ENCODE measurements around the gene ATE1.
"Not testable (repeated sequence)": the region's sequence is repeated elsewhere in the genome, so short reads cannot be mapped to it uniquely, and the experiment has no call there.

ATE1 gene

DNA sequence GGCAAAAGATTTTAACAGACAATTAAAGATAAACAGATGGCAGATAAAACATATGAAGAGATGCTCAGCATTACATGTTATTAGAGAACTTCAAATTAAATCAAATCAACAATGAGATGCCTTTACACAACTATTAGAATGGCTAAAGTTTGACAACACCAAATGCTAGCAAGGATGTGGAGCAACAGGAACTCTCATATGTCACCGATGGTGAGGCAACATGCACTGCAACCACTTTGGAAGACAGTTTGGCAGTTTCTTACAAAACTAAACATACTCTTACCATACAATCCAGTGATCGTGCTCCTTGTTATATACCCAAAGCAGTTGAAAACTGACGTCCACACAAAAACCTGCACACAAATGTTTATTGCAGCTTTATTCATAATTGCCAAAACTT lies 13.7 kb upstream of the ATE1 start:
- Histone ChIP-seq H4K20me1 (ENCODE audit: insufficient read depth, low read length) (no peaks in the 10 kb centered on the region), H3K36me3 (ENCODE audit: insufficient read depth, low read length) (no peaks in the 10 kb centered on the region), H2AFZ (ENCODE audit: low read length) (no peak overlapping the region), H3F3A (ENCODE audit: insufficient read depth, low read length) (no peaks in the 10 kb centered on the region), H3K4me1 (ENCODE audit: insufficient read depth, low read length, severe bottlenecking) (no peaks in the 10 kb centered on the region), H3K27ac (ENCODE audit: low read depth, low read length, poor library complexity, severe bottlenecking) (no peak overlapping the region), H3K4me3 (ENCODE audit: low read depth, low read length, poor library complexity, severe bottlenecking) (no peak overlapping the region), H3K9ac (ENCODE audit: low read length) (no peak overlapping the region), H3K9me2 (ENCODE audit: low read depth, low read length) (no peaks in the 10 kb centered on the region), H3K79me2 (ENCODE audit: insufficient read depth, low read length) (no peaks in the 10 kb centered on the region), H3K9me3 (ENCODE audit: low read length) (no peaks in the 10 kb centered on the region), H3K4me2 (ENCODE audit: low read length) (no peak overlapping the region), H3K27me3 (ENCODE audit: insufficient read depth, low read length) (no peaks in the 10 kb centered on the region)
- TF ChIP-seq, protein P1, sequence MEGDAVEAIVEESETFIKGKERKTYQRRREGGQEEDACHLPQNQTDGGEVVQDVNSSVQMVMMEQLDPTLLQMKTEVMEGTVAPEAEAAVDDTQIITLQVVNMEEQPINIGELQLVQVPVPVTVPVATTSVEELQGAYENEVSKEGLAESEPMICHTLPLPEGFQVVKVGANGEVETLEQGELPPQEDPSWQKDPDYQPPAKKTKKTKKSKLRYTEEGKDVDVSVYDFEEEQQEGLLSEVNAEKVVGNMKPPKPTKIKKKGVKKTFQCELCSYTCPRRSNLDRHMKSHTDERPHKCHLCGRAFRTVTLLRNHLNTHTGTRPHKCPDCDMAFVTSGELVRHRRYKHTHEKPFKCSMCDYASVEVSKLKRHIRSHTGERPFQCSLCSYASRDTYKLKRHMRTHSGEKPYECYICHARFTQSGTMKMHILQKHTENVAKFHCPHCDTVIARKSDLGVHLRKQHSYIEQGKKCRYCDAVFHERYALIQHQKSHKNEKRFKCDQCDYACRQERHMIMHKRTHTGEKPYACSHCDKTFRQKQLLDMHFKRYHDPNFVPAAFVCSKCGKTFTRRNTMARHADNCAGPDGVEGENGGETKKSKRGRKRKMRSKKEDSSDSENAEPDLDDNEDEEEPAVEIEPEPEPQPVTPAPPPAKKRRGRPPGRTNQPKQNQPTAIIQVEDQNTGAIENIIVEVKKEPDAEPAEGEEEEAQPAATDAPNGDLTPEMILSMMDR (IDR thresholded peaks at IDR 0.05; ENCODE audit: low read length): no peak
- TF ChIP-seq EZH2 (IDR thresholded peaks at IDR 0.05; ENCODE audit: borderline replicate concordance, low read length): no peak

DNA sequence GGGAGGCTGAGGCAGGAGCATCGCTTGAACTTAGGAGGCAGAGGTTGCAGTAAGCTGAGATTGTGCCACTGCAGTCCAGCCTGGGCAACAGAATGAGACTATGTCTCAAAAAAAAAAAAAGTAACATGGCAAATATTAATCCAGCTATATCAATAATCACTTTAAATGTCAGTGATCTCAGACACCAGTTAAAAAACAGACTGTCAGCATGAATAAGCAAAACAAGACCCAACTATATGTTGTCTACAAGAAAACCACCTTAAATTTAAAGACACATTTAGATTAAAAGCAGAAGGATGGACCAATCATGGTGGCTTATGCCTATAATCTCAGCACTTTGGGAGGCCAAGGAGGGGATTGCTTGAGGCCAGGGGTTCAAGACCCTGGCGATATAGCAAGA lies 8.5 kb upstream of the ATE1 start:
- no peak overlapping the region for H3K4me2 ChIP-seq (ENCODE audit: low read length)
- H3K9ac ChIP-seq (ENCODE audit: low read length): no peak overlapping the region
- H3K27me3 ChIP-seq (ENCODE audit: insufficient read depth, low read length): no peaks in the 10 kb centered on the region
- no peak overlapping the region for H2AFZ ChIP-seq (ENCODE audit: low read length)
- no peaks in the 10 kb centered on the region for H3K4me1 ChIP-seq (ENCODE audit: insufficient read depth, low read length, severe bottlenecking)
- H3K27ac ChIP-seq (ENCODE audit: low read depth, low read length, poor library complexity, severe bottlenecking): no peak overlapping the region
- H3K9me3 ChIP-seq (ENCODE audit: low read length): no peaks in the 10 kb centered on the region
- no peaks in the 10 kb centered on the region for H4K20me1 ChIP-seq (ENCODE audit: insufficient read depth, low read length)
- no peaks in the 10 kb centered on the region for H3K79me2 ChIP-seq (ENCODE audit: insufficient read depth, low read length)
- no peak for TF ChIP-seq EZH2 (IDR thresholded peaks at IDR 0.05; ENCODE audit: borderline replicate concordance, low read length)
- TF ChIP-seq, protein P1 (IDR thresholded peaks at IDR 0.05; ENCODE audit: low read length): no peak
- no peaks in the 10 kb centered on the region for H3K36me3 ChIP-seq (ENCODE audit: insufficient read depth, low read length)
- H3K9me2 ChIP-seq (ENCODE audit: low read depth, low read length): no peaks in the 10 kb centered on the region
- no peaks in the 10 kb centered on the region for H3F3A ChIP-seq (ENCODE audit: insufficient read depth, low read length)
- H3K4me3 ChIP-seq (ENCODE audit: low read depth, low read length, poor library complexity, severe bottlenecking): no peak overlapping the region

DNA sequence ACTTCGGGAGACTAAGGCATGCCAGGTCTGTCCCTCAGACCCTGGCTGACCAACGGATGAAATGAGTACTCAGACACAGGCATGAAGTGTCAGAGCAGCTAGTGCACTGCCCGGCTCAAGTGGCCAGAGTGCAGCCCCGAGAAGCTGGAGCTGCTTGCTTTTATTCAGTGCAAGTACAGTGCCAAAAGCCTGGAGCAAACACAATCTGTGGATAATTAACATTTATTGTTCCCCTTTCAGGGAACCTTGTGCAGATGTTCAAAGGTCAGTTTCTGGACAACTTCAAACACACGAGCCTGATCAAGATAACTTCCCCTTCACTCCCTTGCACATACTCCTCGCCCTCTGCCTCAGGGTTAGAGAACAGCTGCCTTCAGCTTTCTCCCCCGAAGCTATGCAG lies 7.9 kb upstream of the ATE1 start:
- Histone ChIP-seq H3K27ac (ENCODE audit: low read depth, low read length, poor library complexity, severe bottlenecking) (no peak overlapping the region), H2AFZ (ENCODE audit: low read length) (no peak overlapping the region), H3K4me3 (ENCODE audit: low read depth, low read length, poor library complexity, severe bottlenecking) (no peak overlapping the region), H3K9me2 (ENCODE audit: low read depth, low read length) (no peaks in the 10 kb centered on the region), H3K4me2 (ENCODE audit: low read length) (no peak overlapping the region), H4K20me1 (ENCODE audit: insufficient read depth, low read length) (no peaks in the 10 kb centered on the region), H3K79me2 (ENCODE audit: insufficient read depth, low read length) (no peaks in the 10 kb centered on the region), H3K27me3 (ENCODE audit: insufficient read depth, low read length) (no peaks in the 10 kb centered on the region), H3K36me3 (ENCODE audit: insufficient read depth, low read length) (no peaks in the 10 kb centered on the region), H3K9me3 (ENCODE audit: low read length) (no peaks in the 10 kb centered on the region), H3K4me1 (ENCODE audit: insufficient read depth, low read length, severe bottlenecking) (no peaks in the 10 kb centered on the region), H3F3A (ENCODE audit: insufficient read depth, low read length) (no peaks in the 10 kb centered on the region), H3K9ac (ENCODE audit: low read length) (no peak overlapping the region)
- TF ChIP-seq EZH2 (IDR thresholded peaks at IDR 0.05; ENCODE audit: borderline replicate concordance, low read length): no peak
- TF ChIP-seq, protein P1 (IDR thresholded peaks at IDR 0.05; ENCODE audit: low read length): no peak

DNA sequence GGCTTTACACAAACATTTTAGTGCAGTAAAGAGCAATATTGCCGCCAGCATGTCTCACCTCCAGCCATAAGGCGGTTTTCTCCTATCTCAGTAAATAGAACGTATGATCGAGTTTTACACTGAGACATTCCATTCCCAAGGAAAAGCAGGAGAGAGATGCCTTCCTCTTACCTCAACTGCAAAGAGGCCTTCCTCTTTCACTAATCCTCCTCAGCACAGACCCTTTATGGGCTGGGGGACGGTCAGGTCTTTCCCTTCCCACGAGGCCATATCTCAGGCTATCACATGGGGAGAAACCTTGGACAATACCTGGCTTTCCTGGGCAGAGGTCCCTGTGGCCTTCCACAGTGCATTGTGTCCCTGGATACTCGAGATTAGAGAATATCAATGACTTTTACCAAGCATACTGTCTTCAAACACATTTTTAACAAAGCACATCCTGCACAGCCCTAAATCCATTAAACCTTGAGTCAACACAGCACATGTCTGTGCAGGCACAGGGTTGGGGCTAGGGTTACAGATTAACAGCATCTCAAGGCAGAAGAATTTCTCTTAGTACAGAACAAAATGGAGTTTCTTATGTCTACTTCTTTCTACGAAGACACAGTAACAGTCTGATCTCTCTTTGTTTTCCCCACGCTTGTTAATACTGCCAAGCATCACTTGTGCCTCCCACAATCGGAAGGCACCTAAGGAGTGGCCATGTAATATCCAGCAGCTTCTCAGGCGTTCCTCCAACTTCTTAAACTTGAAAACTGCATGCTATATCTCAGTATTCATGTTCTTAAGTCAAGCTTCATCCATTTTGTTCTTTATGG lies 2.6 kb upstream of the ATE1 start:
- not testable (repeated sequence) for H3K27me3 ChIP-seq (ENCODE audit: insufficient read depth, low read length); H3K4me3 ChIP-seq (ENCODE audit: low read depth, low read length, poor library complexity, severe bottlenecking); H3K9ac ChIP-seq (ENCODE audit: low read length); H3K9me3 ChIP-seq (ENCODE audit: low read length); H4K20me1 ChIP-seq (ENCODE audit: insufficient read depth, low read length); H3K4me2 ChIP-seq (ENCODE audit: low read length); H3K27ac ChIP-seq (ENCODE audit: low read depth, low read length, poor library complexity, severe bottlenecking); H2AFZ ChIP-seq (ENCODE audit: low read length); H3F3A ChIP-seq (ENCODE audit: insufficient read depth, low read length); H3K9me2 ChIP-seq (ENCODE audit: low read depth, low read length); H3K36me3 ChIP-seq (ENCODE audit: insufficient read depth, low read length)
- peaks cover 24% of the 10 kb centered on the region for H3K4me1 ChIP-seq (ENCODE audit: insufficient read depth, low read length, severe bottlenecking)
- peaks cover 20% of the 10 kb centered on the region for H3K79me2 ChIP-seq (ENCODE audit: insufficient read depth, low read length)

DNA sequence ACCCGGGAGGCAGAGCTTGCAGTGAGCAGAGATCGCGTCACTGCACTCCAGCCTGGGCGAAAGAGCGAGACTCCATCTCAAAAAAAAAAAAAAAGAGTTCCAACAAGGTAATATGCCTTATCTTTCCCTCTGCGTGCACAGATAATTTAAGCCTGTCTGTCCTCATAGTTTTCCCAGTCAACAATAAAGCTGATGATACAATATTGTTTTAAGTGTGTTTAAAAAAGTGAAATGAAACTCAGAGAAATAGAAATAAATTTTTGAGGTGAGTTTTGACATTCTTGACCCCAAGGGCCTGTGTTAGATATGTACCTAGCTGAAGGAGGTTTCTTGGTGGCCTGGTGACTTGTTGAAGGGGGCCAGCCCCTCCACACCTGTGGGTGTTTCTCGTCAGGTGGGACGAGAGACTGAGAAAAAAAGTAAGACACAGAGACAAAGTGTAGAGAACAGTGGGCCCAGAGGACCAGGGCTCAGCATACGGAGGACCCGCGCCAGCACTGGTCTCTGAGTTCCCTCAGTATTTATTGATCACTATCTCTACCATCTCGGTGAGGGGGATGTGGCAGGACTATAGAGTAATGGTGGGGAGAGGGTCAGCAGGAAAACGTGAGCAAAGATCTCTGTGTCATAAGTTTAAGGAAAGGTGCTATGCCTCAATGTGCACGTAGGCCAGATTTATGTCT lies 1.9 kb upstream of the ATE1 start:
- H3K36me3 ChIP-seq (ENCODE audit: insufficient read depth, low read length); H3K9ac ChIP-seq (ENCODE audit: low read length); H3K9me2 ChIP-seq (ENCODE audit: low read depth, low read length); H2AFZ ChIP-seq (ENCODE audit: low read length); H3K27ac ChIP-seq (ENCODE audit: low read depth, low read length, poor library complexity, severe bottlenecking); H3K4me3 ChIP-seq (ENCODE audit: low read depth, low read length, poor library complexity, severe bottlenecking); H4K20me1 ChIP-seq (ENCODE audit: insufficient read depth, low read length); H3K9me3 ChIP-seq (ENCODE audit: low read length); H3K4me2 ChIP-seq (ENCODE audit: low read length); H3F3A ChIP-seq (ENCODE audit: insufficient read depth, low read length); H3K27me3 ChIP-seq (ENCODE audit: insufficient read depth, low read length): not testable (repeated sequence)
- Histone ChIP-seq H3K79me2 (ENCODE audit: insufficient read depth, low read length) (peaks cover 23% of the 10 kb centered on the region), H3K4me1 (ENCODE audit: insufficient read depth, low read length, severe bottlenecking) (peaks cover 24% of the 10 kb centered on the region)

Data from OCI-LY1 (cell line).